GM12878 (cell line): Measurements from ENCODE around the gene SLC9A8. TPM values are rescaled to one million over a fixed set of nuclear protein-coding genes. Genes with fewer than 3 reads are reported as not detected.

Experiments used
- BHLHE40 ChIP-seq, 2 experiments: fragments of 450-650 bp in 1 of 2; IDR thresholded peaks; 2 replicates each; pipeline ENCODE4 v1.6.1; 2011 to 2017; ENCODE audit warnings: low read depth in 2 of 2, borderline replicate concordance in 1 of 2, improper control_type of control experiment in 1 of 2, low read length in 1 of 2, mild to moderate bottlenecking in 1 of 2
- E2F8 ChIP-seq: fragments of 450-650 bp; IDR thresholded peaks from 2 replicates; pipeline ENCODE4 v1.6.1; 2018; ENCODE audit warnings: mild to moderate bottlenecking, low read depth, moderate library complexity; ENCODE audit not compliant: partially characterized antibody
- EP300 ChIP-seq, 2 experiments: fragments of 150-350 bp in 1 of 2; IDR thresholded peaks; 2 replicates each; pipeline ENCODE4 v1.6.1; 2011 to 2012; ENCODE audit warnings: low read depth in 2 of 2, low read length in 2 of 2, borderline replicate concordance in 1 of 2, improper control_type of control experiment in 1 of 2, inconsistent platforms in 1 of 2; ENCODE audit not compliant: control insufficient read depth in 1 of 2
- FOXK2 ChIP-seq: fragments of 450-650 bp; IDR thresholded peaks from 2 replicates; pipeline ENCODE4 v1.6.1; 2017; ENCODE audit warnings: mild to moderate bottlenecking, moderate library complexity
- GABPA ChIP-seq: IDR thresholded peaks from 2 replicates; pipeline ENCODE4 v1.6.1; 2014; ENCODE audit warnings: antibody characterized with exemption, low read depth, mild to moderate bottlenecking, inconsistent platforms
- GATAD2B ChIP-seq: fragments of 450-650 bp; conservative IDR thresholded peaks from 2 replicates; pipeline ENCODE4 v1.6.1; 2017; ENCODE audit warnings: low read depth, mild to moderate bottlenecking, moderate library complexity
- HCFC1 ChIP-seq: fragments of 150-350 bp; IDR thresholded peaks from 2 replicates; pipeline ENCODE4 v1.6.1; 2014; ENCODE audit warnings: low read length
- LARP7 ChIP-seq: fragments of 450-650 bp; IDR thresholded peaks from 2 replicates; pipeline ENCODE4 v1.6.1; 2017; ENCODE audit warnings: mild to moderate bottlenecking
- MTA2 ChIP-seq: fragments of 450-650 bp; IDR thresholded peaks from 2 replicates; pipeline ENCODE4 v1.6.1; 2016; ENCODE audit warnings: low read depth, mild to moderate bottlenecking, moderate library complexity
- MTA3 ChIP-seq: IDR thresholded peaks from 2 replicates; pipeline ENCODE4 v1.6.1; 2012; ENCODE audit warnings: low read length, inconsistent platforms, borderline replicate concordance
- MYB ChIP-seq: fragments of 150-350 bp; IDR thresholded peaks from 2 replicates; pipeline ENCODE4 v1.6.1; 2014; ENCODE audit warnings: mild to moderate bottlenecking, low read depth, low read length, borderline replicate concordance
- NR2C1 ChIP-seq: fragments of 450-650 bp; IDR thresholded peaks from 2 replicates; pipeline ENCODE4 v1.6.1; 2017; ENCODE audit warnings: antibody characterized with exemption, mild to moderate bottlenecking, moderate library complexity
- PML ChIP-seq: IDR thresholded peaks from 2 replicates; pipeline ENCODE4 v1.6.1; 2012; ENCODE audit warnings: low read length, inconsistent platforms
- RAD21 ChIP-seq: IDR thresholded peaks from 2 replicates; pipeline ENCODE4 v1.6.1; 2011; ENCODE audit warnings: mild to moderate bottlenecking, low read depth, low read length, moderate library complexity; ENCODE audit not compliant: insufficient read depth
- ZBED1 ChIP-seq: IDR thresholded peaks from 2 replicates; pipeline ENCODE4 v1.6.1; 2016; ENCODE audit warnings: borderline replicate concordance
- ZNF687 ChIP-seq: fragments of 450-650 bp; IDR thresholded peaks from 2 replicates; pipeline ENCODE4 v1.6.1; 2017; ENCODE audit warnings: mild to moderate bottlenecking, moderate library complexity
- polyA plus RNA-seq, 11 experiments: library from polyadenylated mRNA; depleted of rRNA in 4 of 11; unstranded in 6 of 11; stranded (reverse) in 5 of 11; fragments of >200 nt; fragmentation: Nextera tagmentation in 4 of 11; fragmentation: Illumina TruSeq in 1 of 11; extraction: Ambion mirVana in 4 of 11; extraction: Trizol in 1 of 11; gene quantifications; 1 replicate in 1 of 11; 2 replicates in 10 of 11; pipeline versions ENCODE4 v1.2.1 to v1.2.3, GENCODE V29; 2011 to 2016; ENCODE audit warnings: inconsistent platforms in 2 of 11, missing spikeins in 2 of 11, low read depth in 1 of 11
- total RNA-seq, 4 experiments: library from RNA; depleted of rRNA in 3 of 4; stranded (reverse); fragments of >200 nt in 3 of 4; fragmentation: Illumina TruSeq in 1 of 4; extraction: Trizol in 1 of 4; gene quantifications; 2 replicates each; pipeline versions ENCODE4 v1.2.1 to v1.2.3, GENCODE V29; 2013 to 2021
- TF ChIP-seq, protein P1 (sequence below): fragments of 450-650 bp; formaldehyde crosslinking; IDR thresholded peaks from 2 replicates; pipeline ENCODE4 v1.4.0; 2020; ENCODE audit warnings: mild to moderate bottlenecking, moderate library complexity
- TF ChIP-seq, protein P2 (sequence below): fragments of 450-650 bp; IDR thresholded peaks from 2 replicates; pipeline ENCODE4 v1.6.1; 2014; ENCODE audit warnings: mild to moderate bottlenecking

SLC9A8 gene
- total and polyA plus RNA-seq, 10 of the 15 experiments (the other 5 are each of a cell fraction or from before 2014, with no cell fraction given), result 0.40 to 15.5 (median 6.5) TPM

- TF ChIP-seq, protein P1, sequence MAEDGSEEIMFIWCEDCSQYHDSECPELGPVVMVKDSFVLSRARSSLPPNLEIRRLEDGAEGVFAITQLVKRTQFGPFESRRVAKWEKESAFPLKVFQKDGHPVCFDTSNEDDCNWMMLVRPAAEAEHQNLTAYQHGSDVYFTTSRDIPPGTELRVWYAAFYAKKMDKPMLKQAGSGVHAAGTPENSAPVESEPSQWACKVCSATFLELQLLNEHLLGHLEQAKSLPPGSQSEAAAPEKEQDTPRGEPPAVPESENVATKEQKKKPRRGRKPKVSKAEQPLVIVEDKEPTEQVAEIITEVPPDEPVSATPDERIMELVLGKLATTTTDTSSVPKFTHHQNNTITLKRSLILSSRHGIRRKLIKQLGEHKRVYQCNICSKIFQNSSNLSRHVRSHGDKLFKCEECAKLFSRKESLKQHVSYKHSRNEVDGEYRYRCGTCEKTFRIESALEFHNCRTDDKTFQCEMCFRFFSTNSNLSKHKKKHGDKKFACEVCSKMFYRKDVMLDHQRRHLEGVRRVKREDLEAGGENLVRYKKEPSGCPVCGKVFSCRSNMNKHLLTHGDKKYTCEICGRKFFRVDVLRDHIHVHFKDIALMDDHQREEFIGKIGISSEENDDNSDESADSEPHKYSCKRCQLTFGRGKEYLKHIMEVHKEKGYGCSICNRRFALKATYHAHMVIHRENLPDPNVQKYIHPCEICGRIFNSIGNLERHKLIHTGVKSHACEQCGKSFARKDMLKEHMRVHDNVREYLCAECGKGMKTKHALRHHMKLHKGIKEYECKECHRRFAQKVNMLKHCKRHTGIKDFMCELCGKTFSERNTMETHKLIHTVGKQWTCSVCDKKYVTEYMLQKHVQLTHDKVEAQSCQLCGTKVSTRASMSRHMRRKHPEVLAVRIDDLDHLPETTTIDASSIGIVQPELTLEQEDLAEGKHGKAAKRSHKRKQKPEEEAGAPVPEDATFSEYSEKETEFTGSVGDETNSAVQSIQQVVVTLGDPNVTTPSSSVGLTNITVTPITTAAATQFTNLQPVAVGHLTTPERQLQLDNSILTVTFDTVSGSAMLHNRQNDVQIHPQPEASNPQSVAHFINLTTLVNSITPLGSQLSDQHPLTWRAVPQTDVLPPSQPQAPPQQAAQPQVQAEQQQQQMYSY (CRISPR knock-in tag), result no peak
- peak; percentile 93 for TF ChIP-seq MTA2
- peak; percentile 33; the same call in 1 of the 2 replicates for TF ChIP-seq NR2C1
- peak in 1 of 2 experiments; percentile 15; a peak in 3 of 4 replicates for TF ChIP-seq EP300 (IDR thresholded peaks at IDR 0.05; ENCODE audit: borderline replicate concordance in 1 of 2, control insufficient read depth in 1 of 2, low read depth in 2 of 2, low read length in 2 of 2)
- TF ChIP-seq HCFC1, result no peak
- no peak for TF ChIP-seq ZBED1
- TF ChIP-seq LARP7, result no peak
- TF ChIP-seq, protein P2, sequence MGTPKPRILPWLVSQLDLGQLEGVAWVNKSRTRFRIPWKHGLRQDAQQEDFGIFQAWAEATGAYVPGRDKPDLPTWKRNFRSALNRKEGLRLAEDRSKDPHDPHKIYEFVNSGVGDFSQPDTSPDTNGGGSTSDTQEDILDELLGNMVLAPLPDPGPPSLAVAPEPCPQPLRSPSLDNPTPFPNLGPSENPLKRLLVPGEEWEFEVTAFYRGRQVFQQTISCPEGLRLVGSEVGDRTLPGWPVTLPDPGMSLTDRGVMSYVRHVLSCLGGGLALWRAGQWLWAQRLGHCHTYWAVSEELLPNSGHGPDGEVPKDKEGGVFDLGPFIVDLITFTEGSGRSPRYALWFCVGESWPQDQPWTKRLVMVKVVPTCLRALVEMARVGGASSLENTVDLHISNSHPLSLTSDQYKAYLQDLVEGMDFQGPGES, result no peak
- no peak for TF ChIP-seq RAD21
- peak; percentile 47 to 59; a peak in 3 of 4 replicates for TF ChIP-seq BHLHE40 (IDR thresholded peaks at IDR 0.05; ENCODE audit: borderline replicate concordance in 1 of 2, low read depth in 2 of 2, low read length in 1 of 2)
- TF ChIP-seq E2F8, result no peak
- TF ChIP-seq GATAD2B, result peak; percentile 56; the same call in 1 of the 2 replicates
- TF ChIP-seq GABPA, result no peak
- TF ChIP-seq FOXK2, result no peak
- peak; percentile 53; the same call in 1 of the 2 replicates for TF ChIP-seq ZNF687
- no peak for TF ChIP-seq MYB
- TF ChIP-seq MTA3, result no peak
- no peak for TF ChIP-seq PML
Measured at GRCh38 chr20:49823152-49823847, 10.7 kb downstream of the SLC9A8 start (continued).
